ENCODE data around the gene SUSD4.

The SUSD4 gene

DNA sequence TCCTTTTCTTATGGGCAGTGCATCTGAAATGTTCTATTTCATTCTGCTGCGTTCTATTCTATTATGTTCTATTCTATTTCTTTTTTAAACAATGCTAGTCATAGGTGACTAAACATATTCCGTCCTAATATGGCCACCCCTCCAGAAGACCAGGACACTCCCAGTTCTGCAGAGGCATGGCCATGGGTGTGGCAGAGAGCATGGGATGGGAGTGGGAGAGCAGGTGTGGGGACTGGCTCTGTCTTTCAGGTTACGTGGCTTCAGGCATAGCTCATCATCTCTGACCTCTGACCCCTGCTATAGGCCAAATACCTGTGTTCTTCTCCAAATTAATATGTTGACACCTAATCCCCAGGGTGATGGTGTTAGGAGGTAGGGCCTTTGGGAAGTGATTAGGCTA is 187.5 kb downstream of the SUSD4 start:
- DNase-seq, result no peak

- DNase-seq, result no peak
These were observed 188.3 kb downstream of the SUSD4 start for GRCh38 chr1:223175633-223176032.

GRCh38 chr1:223175032-223175431 is 188.9 kb downstream of the SUSD4 start:
- DNase-seq, result no peak

Data from stimulated activated CD8-positive, alpha-beta memory T cell treated with anti-CD3 and anti-CD28 coated beads, Interleukin-4, amount 100 ng/mL, for 48 hours (primary cell).